T-cell (primary cell): Measurements from ENCODE around the gene UNK. TPM values are rescaled to one million over a fixed set of nuclear protein-coding genes. Genes with fewer than 3 reads are reported as not detected.
A peak's percentile ranks its signal among the peaks of the same experiment; 100 is the strongest.

ENCODE experiments used
- ATAC-seq, 4 experiments: fragments of 200-7000 bp in 3 of 4; fragments of 150-1000 bp in 1 of 4; cut with Tn5 transposase; replicated peaks in 1 of 4; 1 replicate in 3 of 4; 2 replicates in 1 of 4; pipeline ENCODE4 v1.10.0; 2021; ENCODE audit warnings: moderate library complexity in 3 of 4, mild to moderate bottlenecking in 2 of 4, moderate number of reproducible peaks in 1 of 4
- CTCF ChIA-PET, 2 donors: fragments of 300-600 bp; sonication (Branson Sonifier 250); formaldehyde crosslinking; loops; one replicate each; lab custom pipeline; 2022; ENCODE audit warnings: antibody characterized with exemption in 2 of 2; lab: Charles Lee
- POLR2A ChIA-PET, 2 donors: fragments of 300-600 bp; sonication (Branson Sonifier 250); formaldehyde crosslinking; loops; one replicate each; lab custom pipeline; 2022; ENCODE audit warnings: antibody characterized with exemption in 2 of 2; lab: Charles Lee
- DNase-seq, 35 experiments: peaks; one replicate each; pipeline versions ENCODE4 v3.0.0 to v3.0.0-alpha.2; 2013 to 2023
- H3K27ac ChIP-seq: one replicate; pipeline ENCODE4 v1.5.1; 2013; ENCODE audit warnings: low read length
- H3K27me3 ChIP-seq, 2 experiments: replicated peaks in 1 of 2; 1 replicate in 1 of 2; 2 replicates in 1 of 2; pipeline versions ENCODE4 v1.6.1 to v1.7.0; 2013; ENCODE audit warnings: low read length in 1 of 2, mixed read lengths in 1 of 2; ENCODE audit not compliant: control insufficient read depth in 2 of 2, insufficient read depth in 2 of 2; ENCODE audit errors: extremely low read depth in 1 of 2
- H3K36me3 ChIP-seq, 2 donors: 1 replicate in 1 of 2; 2 replicates in 1 of 2; pipeline versions ENCODE4 v1.6.1 to v1.7.0; 2013; ENCODE audit warnings: low read length in 1 of 2; ENCODE audit not compliant: control insufficient read depth in 2 of 2, insufficient read depth in 1 of 2; ENCODE audit errors: extremely low read depth in 1 of 2
- H3K4me1 ChIP-seq, 2 experiments: 1 replicate in 1 of 2; 2 replicates in 1 of 2; pipeline versions ENCODE4 v1.6.1 to v1.7.0; 2013; ENCODE audit warnings: low read length in 2 of 2, mixed read lengths in 1 of 2; ENCODE audit not compliant: insufficient read depth in 2 of 2, control insufficient read depth in 1 of 2; ENCODE audit errors: extremely low read depth in 1 of 2
- H3K4me3 ChIP-seq, 2 donors: 1 replicate in 1 of 2; 2 replicates in 1 of 2; pipeline versions ENCODE4 v1.5.1 to v1.7.0; 2013; ENCODE audit warnings: mild to moderate bottlenecking in 2 of 2, low read length in 1 of 2, moderate library complexity in 1 of 2; ENCODE audit not compliant: control insufficient read depth in 1 of 2; ENCODE audit errors: extremely low read depth in 1 of 2
- H3K9me3 ChIP-seq: 2 replicates; pipeline ENCODE4 v1.7.0; 2013
- H3K27ac Mint-ChIP-seq, 2 donors: one replicate each; pipeline ENCODE4 v1.8.0; 2020 to 2021; ENCODE audit warnings: mild to moderate bottlenecking in 2 of 2, mixed read lengths in 2 of 2
- H3K27me3 Mint-ChIP-seq, 2 donors: one replicate each; pipeline ENCODE4 v1.8.0; 2021 to 2022; ENCODE audit warnings: mixed read lengths in 2 of 2
- H3K36me3 Mint-ChIP-seq: one replicate; pipeline ENCODE4 v1.8.0; 2021; ENCODE audit warnings: mixed read lengths
- H3K4me1 Mint-ChIP-seq, 3 donors: one replicate each; pipeline ENCODE4 v1.8.0; 2020 to 2022; ENCODE audit warnings: mixed read lengths in 3 of 3, mild to moderate bottlenecking in 1 of 3
- H3K4me3 Mint-ChIP-seq, 3 donors: one replicate each; pipeline ENCODE4 v1.8.0; 2020 to 2022; ENCODE audit warnings: mild to moderate bottlenecking in 3 of 3, mixed read lengths in 3 of 3, moderate library complexity in 3 of 3
- H3K9me3 Mint-ChIP-seq, 3 donors: one replicate each; pipeline ENCODE4 v1.8.0; 2020 to 2022; ENCODE audit warnings: mixed read lengths in 3 of 3
- WGBS: methylation state at CpG from one replicate; pipeline ENCODE4 v1.1.5; 2013; ENCODE audit warnings: missing lambda C conversion rate; ENCODE audit not compliant: insufficient coverage; 5-methylcytosine and 5-hydroxymethylcytosine counted together
- total RNA-seq, 35 experiments: library from RNA in 6 of 35; stranded (reverse) in 6 of 35; fragments of 120-200 nt in 1 of 35; gene quantifications; one replicate each; pipeline versions ENCODE4 v1.2.1 to v1.2.4 and lab custom pipeline; 2013 to 2026

Gene UNK
- total RNA-seq, 5 donors from 2014 or later (not counting 1 experiment from before 2014, with no cell fraction given), result 37.1 to 50.3 (median 39.2) TPM

GRCh38 chr17:75845058-75845711 lies 60.6 kb downstream of the UNK start:
- POLR2A ChIA-PET, result interaction anchor here in 1 of 2 donors (0.5 kb wide), 1 partner anchor 299 kb away, joined by 3 read pairs; no protein-coding TSS in a partner anchor
- peak overlapping the region; percentile 44 to 90 (median 55) for H3K4me3 Mint-ChIP-seq
- WGBS, result 62% methylated on average over 12 of the region's 21 CpGs
- Histone ChIP-seq H3K27ac (peak overlapping the region; percentile 91), H3K9me3 (no peaks in the 10 kb centered on the region), H3K4me3 (no peak overlapping the region), H3K27me3 (no peaks in the 10 kb centered on the region), H3K36me3 (peaks cover 21 to 62% of the 10 kb centered on the region in 2 donors), H3K4me1 (peaks cover 19 to 58% of the 10 kb centered on the region in 2 experiments)
- H3K4me1 Mint-ChIP-seq, result peaks cover 24 to 45% (median 34%) of the 10 kb centered on the region in 3 donors
- H3K27ac Mint-ChIP-seq, result peak overlapping the region; percentile 77 to 81
- ATAC-seq (peak; percentile 22 to 45 (median 31)), DNase-seq (peak in 32 of 35 experiments; percentile 23 to 73 (median 49))
- peaks cover 24% of the 10 kb centered on the region for H3K36me3 Mint-ChIP-seq
- no peaks in the 10 kb centered on the region for H3K27me3 Mint-ChIP-seq
- CTCF ChIA-PET, result interaction anchor here in 1 of 2 donors (0.6 to 2.2 kb wide), 3 partner anchors 10 to 156 kb away, joined by 4 to 9 read pairs (median 6); partner anchors contain the start of gene WBP2
- H3K9me3 Mint-ChIP-seq, result no peaks in the 10 kb centered on the region

GRCh38 chr17:75845933-75846691 lies 61.5 kb downstream of the UNK start:
- WGBS, result 94% methylated on average over 10 of the region's 22 CpGs
- H3K4me3 Mint-ChIP-seq, result peak overlapping the region; percentile 47 to 90 (median 47)

GRCh38 chr17:75846692-75847613 lies 62.3 kb downstream of the UNK start:
- POLR2A ChIA-PET, result interaction anchor here in 1 of 2 donors (0.5 kb wide), 1 partner anchor 557 kb away, joined by 4 read pairs; no protein-coding TSS in a partner anchor
- 96% methylated on average over 27 of the region's 34 CpGs for WGBS
- ATAC-seq, result no peak
- CTCF ChIA-PET, result interaction anchor here in 1 of 2 donors (0.9 to 2.2 kb wide), 3 partner anchors 8 to 67 kb away, joined by 3 to 9 read pairs (median 7); partner anchors contain the start of gene WBP2
- Histone ChIP-seq H3K4me3 (no peak overlapping the region), H3K9me3 (no peaks in the 10 kb centered on the region), H3K4me1 (peaks cover 18 to 49% of the 10 kb centered on the region in 2 experiments), H3K27ac (no peak overlapping the region), H3K27me3 (no peaks in the 10 kb centered on the region), H3K36me3 (peaks cover 15 to 66% of the 10 kb centered on the region in 2 donors)
- DNase-seq, result no peak
- Mint-ChIP-seq H3K27ac (peak overlapping the region in 1 of 2 donors; percentile 27), H3K36me3 (peaks cover 27% of the 10 kb centered on the region), H3K27me3 (no peaks in the 10 kb centered on the region), H3K9me3 (no peaks in the 10 kb centered on the region), H3K4me3 (peak overlapping the region in 1 of 3 donors; percentile 3), H3K4me1 (peaks cover 25 to 44% (median 34%) of the 10 kb centered on the region in 3 donors)

More at GRCh38 chr17:75845933-75846691, 61.5 kb downstream of the UNK start:
- H3K27me3 Mint-ChIP-seq, result no peaks in the 10 kb centered on the region
- Histone ChIP-seq H3K27ac (no peak overlapping the region), H3K27me3 (no peaks in the 10 kb centered on the region), H3K4me3 (no peak overlapping the region), H3K9me3 (no peaks in the 10 kb centered on the region), H3K4me1 (peaks cover 19 to 50% of the 10 kb centered on the region in 2 experiments), H3K36me3 (peaks cover 15 to 62% of the 10 kb centered on the region in 2 donors)
- peaks cover 26 to 45% (median 32%) of the 10 kb centered on the region in 3 donors for H3K4me1 Mint-ChIP-seq
- H3K36me3 Mint-ChIP-seq, result peaks cover 24% of the 10 kb centered on the region
- peak overlapping the region; percentile 55 to 77 for H3K27ac Mint-ChIP-seq
- H3K9me3 Mint-ChIP-seq, result no peaks in the 10 kb centered on the region
- no peak for DNase-seq
- ChIA-PET CTCF (interaction anchor here (0.6 to 2.2 kb wide), 4 partner anchors 9 to 157 kb away, joined by 3 to 9 read pairs (median 4); partner anchors contain the start of gene WBP2 (in 1 of the 2)), POLR2A (interaction anchor here in 1 of 2 donors (0.5 kb wide), 1 partner anchor 298 kb away, joined by 3 read pairs; no protein-coding TSS in a partner anchor)
- no peak for ATAC-seq

- Mint-ChIP-seq H3K36me3 (peaks cover 25% of the 10 kb centered on the region), H3K4me1 (peaks cover 24 to 44% (median 33%) of the 10 kb centered on the region in 3 donors), H3K27ac (peak overlapping the region; percentile 63 to 82), H3K9me3 (no peaks in the 10 kb centered on the region), H3K27me3 (no peaks in the 10 kb centered on the region), H3K4me3 (no peak overlapping the region)
- CTCF ChIA-PET, result interaction anchor here (0.5 to 1.6 kb wide), 6 partner anchors 7 to 95 kb away, joined by 3 to 7 read pairs (median 4); partner anchors contain the start of gene WBP2 (in 1 of the 2)
- Histone ChIP-seq H3K4me1 (peaks cover 9 to 41% of the 10 kb centered on the region in 2 experiments), H3K4me3 (no peak overlapping the region), H3K27me3 (no peaks in the 10 kb centered on the region), H3K27ac (peak overlapping the region; percentile 32), H3K9me3 (no peaks in the 10 kb centered on the region), H3K36me3 (peaks cover 15 to 64% of the 10 kb centered on the region in 2 donors)
- no peak for DNase-seq
- WGBS, result 93% methylated on average over 18 of the region's 25 CpGs
- POLR2A ChIA-PET, result interaction anchor here in 1 of 2 donors (0.5 kb wide), 1 partner anchor 558 kb away, joined by 4 read pairs; no protein-coding TSS in a partner anchor
- no peak for ATAC-seq
These were observed 63.3 kb downstream of the UNK start for GRCh38 chr17:75847614-75848522.
